ACHN (cell line): ENCODE results near the gene DCAF5.
"Not testable (repeated sequence)": the region's sequence is repeated elsewhere in the genome, so short reads cannot be mapped to it uniquely, and the experiment has no call there.

Experiments used
- DNase-seq: peaks from one replicate; pipeline ENCODE4 v3.0.0-alpha.2; 2015
- in situ Hi-C: cut with HindIII; loops from 2 replicates; pipeline ENCODE4 v1.10.0; 2017; ENCODE audit warnings: low sequenced_read_pairs, low pct_ligation_motif_present, low pct_unique_long_range_greater_than_20kb

The DCAF5 gene

DNA sequence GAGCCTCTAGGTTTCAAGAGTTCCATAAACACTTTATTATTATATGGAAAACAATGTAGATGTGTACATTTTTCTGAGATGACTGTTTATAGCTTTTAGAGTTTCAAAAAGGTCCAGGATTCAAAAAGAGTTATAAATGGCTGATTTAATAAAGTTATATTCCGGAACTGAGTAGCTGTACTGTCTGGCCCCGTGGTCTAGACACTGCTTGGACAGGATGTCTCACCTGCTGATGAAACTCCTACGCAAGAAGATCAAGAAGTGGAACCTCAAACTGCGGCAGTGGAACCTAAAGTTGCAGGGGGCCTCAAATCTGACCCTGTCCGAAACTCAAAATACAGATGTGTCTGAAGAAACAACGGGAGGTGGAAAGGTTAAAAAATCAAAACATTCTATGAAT is 69.7 kb downstream of the DCAF5 start:
- DNase-seq: no peak
- in situ Hi-C loops: no loop called here

DNA sequence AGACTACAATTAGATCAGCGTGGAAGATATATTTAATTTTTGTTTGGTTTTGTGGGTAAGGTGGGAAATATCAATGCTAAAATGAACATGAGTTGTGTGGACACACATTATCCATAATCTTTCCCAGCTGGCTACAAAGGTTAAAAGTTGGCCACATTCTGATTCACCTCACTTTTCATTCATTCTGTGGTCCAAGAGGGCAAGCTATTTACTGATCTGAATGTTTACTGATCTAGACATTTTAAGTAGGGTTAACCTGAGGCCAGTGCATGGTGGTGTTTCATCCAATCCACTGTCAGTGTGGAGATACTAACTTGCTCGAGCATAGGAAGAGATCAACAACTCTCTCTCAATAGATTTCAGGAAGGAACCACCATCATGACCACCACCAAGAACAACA is 71.6 kb downstream of the DCAF5 start:
- DNase-seq: no peak
- in situ Hi-C loops: no loop called here

GRCh38 chr14:69079747-69080146 is 73.2 kb downstream of the DCAF5 start:
- DNase-seq: no peak

GRCh38 chr14:69079188-69079742 is 73.7 kb downstream of the DCAF5 start:
- DNase-seq: peak; percentile 78
- in situ Hi-C loops: no loop called here

More at GRCh38 chr14:69079747-69080146, 73.2 kb downstream of the DCAF5 start:
- in situ Hi-C loops: no loop called here

DNA sequence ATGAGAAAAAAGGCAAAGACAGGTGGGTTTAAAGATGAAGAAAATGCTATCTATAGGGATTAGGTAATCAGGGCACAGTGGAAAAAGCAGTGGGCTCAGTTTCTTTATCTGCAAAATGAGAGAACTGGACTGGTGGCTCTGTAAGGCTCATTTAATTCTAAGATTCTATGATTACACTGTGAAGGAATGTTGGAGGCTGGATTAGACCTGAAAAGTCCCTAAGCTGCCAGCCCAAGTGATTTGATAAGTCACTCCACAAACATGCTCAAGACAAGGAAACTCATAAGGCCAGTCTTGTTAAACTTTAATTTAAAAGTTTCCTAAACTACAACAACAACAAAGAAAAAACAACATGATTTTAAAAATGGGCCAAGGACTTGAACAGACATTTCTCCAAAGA is 75.1 kb downstream of the DCAF5 start:
- DNase-seq: peak; percentile 86
- in situ Hi-C loops: no loop called here

DNA sequence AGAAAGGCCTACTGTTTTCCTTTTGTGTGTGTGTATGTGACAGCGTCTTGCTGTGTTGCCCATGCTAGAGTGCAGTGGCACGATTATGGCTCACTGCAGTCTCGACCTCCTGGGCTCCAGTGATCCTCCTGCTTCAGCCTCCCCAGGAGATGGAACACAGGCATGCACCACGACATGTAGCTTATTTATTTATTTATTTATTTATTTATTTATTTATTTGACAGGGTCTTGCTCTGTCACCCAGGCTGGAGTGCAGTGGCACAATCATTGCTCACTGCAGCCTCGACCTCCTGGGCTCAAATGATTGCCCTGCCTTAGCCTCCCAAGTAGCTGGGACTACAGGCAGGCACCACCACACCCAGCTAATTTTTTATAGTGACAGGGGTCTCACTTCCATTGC is 75.7 kb downstream of the DCAF5 start:
- in situ Hi-C loops: not testable (repeated sequence)

DNA sequence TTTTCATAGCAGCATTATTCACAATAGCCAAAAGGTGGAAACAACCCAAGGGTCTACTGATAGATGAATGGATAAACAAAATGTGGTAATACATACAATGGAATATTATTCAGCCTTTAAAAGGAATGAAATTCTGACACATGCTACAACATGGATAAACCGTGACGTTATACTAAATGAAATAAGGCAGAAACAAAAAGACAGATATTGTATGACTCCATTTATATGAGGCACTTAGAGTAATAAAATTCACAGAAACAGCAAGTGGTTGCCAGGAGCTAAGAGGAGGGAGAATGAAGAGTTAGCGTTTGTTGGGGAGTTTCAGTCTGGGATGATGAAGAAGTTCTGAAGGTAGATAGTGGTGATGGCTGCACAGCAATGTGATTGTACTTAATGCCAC is 76.6 kb downstream of the DCAF5 start:
- no peak for DNase-seq
- in situ Hi-C loops: no loop called here

More for the DNA sequence above, 75.7 kb downstream of the DCAF5 start:
- not testable (repeated sequence) for DNase-seq

GRCh38 chr14:69073915-69074314 is 79.0 kb downstream of the DCAF5 start:
- in situ Hi-C loops: no loop called here
- DNase-seq: no peak

- DNase-seq: no peak
- in situ Hi-C loops: no loop called here
Measured at GRCh38 chr14:69073429-69073828, 79.5 kb downstream of the DCAF5 start.

DNA sequence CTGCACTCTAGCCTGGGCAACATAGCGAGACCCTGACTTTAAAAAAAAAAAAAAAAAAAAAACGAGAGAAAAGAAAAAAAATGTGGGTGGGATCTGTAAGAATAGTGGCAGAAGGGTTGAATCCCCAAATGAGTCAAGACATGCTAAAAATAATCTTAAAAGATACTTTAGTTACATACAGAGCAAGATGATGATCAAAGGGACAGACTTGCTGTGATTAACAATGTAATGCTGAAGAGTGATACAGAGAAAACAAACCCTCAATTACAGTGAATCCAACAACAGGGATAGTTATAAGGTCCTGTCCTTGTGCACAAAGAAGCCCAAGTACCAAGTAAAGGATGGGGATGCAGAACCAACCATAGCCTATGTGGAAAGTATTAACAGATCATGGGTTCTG is 80.3 kb downstream of the DCAF5 start:
- in situ Hi-C loops: no loop called here
- no peak for DNase-seq

DNA sequence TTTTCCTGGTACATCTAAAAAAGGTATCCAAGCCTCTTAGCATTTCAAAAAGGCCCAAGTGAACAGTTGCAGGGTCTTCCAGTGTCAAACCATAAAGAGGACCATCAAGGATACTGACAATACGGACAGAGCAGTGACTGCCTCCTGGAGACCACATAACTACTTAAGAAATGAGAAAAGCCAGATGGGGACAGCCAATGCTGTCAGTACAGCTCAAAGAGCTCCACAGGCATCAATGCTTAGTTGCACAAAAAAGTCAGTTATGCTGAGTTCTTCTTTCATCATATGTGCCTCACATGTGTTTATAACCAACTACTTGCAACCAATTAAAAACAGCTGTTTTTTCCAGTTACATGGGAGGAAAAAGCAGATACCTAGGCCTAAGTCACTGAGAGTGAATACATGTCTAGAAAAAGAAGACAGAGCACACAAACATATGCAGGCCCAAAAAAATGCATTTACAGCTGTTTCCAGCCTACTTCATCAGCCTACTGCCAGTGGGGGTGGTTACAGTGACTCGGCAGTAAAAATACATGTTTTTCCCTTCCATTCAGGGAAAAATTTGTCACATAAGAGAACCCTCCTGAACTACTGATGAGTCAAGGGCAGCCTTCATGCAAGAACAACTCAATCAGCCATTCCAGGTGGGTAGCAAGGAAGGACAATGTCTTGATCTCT is 84.0 kb downstream of the DCAF5 start:
- in situ Hi-C loops: no loop called here
- DNase-seq: peak; percentile 9

DNA sequence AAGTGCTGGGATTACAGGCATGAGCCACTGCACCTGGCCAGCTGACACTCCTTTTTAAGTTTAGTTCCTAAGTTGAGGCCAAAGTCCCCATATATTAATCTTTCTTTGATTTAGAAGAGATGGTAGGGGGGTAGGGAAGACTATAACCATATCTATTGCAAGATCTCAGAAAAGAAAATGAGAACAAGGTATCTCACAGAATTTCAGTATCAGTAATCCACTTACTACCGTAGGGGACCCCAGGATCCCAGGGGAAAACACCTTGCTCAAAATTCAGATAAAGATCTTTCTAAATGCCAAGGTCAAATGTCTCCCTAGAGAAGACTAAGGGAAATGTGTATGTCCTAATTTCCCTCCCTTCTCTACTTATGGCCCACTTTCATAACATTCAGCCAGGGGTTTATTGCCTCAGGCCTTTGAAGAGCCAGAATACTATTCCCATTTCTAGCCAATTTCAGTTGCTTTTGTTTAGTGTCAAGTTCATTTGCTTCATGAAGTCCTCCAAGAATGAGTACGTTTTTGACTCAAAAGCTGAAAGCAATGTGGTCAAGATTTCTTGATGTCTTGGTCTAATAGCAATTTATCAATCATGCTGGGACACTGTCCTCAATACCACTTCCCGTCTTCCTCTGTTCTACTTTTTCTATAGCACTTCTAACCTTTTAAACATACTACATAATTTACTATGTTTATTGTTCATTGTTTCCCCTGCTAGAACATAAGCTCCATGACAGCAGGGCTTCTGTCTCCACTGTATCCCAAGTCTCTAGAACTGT is 86.3 kb downstream of the DCAF5 start:
- DNase-seq: no peak
- in situ Hi-C loops: no loop called here

- in situ Hi-C loops: not testable (repeated sequence)
Measured at GRCh38 chr14:69065934-69066333, 87.0 kb downstream of the DCAF5 start.

GRCh38 chr14:69064596-69064995 is 88.3 kb downstream of the DCAF5 start:
- DNase-seq: no peak
- in situ Hi-C loops: no loop called here

More at GRCh38 chr14:69065934-69066333, 87.0 kb downstream of the DCAF5 start:
- DNase-seq: not testable (repeated sequence)

DNA sequence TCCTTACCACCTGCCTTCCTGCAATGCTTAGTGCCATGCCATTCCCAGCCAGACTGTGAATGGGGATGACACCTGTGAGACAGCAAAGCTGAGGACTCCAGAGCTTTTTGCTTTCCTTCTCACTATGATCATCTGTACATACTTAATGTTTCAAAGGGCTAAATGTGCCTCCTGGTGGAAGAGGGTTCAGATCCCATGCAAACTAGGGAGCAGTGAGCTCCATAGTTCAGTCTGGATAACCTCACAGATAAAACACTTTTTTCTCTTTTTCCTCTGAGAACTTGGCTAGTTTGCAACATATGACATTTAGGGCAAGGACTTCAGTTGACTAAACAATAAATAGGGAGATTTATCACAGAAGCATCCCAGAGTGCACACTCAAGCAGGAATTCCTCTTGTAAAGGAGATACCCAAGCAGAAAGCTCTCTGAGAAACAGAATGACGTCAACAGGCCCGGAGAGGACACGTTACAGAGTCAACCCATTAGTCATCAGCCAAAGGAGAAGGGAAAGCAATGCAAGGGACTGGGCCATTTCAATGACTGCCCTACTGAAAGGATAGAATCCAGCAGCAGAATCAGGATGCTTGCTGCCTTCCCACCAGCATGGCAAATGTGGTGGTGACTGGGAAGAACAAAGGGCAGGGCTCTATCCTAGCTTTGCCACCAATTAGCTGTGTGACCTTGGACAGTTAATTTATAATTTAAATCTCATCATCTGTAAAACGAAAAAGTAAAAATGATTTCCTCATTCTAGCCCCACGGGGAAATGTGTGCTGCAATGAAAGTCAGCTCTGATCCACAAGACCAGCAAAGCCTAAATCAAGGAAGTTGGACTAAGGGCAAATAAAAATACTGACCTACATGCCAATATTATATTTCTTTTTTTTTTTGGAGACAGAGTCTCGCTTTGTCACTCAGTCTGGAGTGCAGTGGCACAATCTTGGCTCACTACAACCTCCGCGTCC is 93.0 kb downstream of the DCAF5 start:
- in situ Hi-C loops: no loop called here
- DNase-seq: peak; percentile 84

DNA sequence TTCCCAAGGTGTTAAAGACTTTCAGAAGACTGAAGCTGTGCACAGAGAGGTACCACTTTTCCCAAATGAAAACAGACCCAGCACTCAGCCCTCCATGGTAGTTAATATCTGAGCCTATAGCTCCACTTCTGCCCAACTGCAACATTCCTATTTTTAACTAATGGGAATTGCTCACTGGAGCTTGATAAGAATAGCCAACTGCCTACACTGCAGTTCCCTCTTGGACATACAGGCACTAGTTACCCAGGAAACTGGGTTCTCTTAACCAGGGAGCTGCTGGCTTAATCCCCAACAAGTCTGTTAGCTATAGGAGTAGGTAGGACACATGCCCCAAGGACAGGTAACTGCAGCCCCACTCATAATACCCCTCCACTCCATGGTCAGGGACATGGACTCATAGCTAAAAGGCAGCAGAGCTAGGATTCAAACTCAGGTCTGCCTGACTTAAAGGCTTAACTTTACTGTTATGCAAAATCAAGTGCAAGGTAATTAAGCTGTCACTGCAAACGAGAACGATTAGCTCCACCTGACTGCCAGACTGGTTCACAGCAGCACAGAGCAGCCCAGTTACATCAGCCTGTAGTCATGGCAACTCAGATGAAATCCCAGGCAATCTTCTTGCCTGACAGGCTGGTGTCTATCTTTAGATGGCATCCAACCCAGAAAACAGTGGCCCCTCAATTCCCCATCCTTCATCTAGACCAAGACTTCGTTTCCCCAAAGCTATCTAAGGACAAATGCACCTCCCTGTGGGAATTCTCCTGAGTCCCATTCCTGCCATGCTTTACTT is 96.7 kb downstream of the DCAF5 start:
- in situ Hi-C loops: no loop called here
- peak; percentile 22 for DNase-seq

DNA sequence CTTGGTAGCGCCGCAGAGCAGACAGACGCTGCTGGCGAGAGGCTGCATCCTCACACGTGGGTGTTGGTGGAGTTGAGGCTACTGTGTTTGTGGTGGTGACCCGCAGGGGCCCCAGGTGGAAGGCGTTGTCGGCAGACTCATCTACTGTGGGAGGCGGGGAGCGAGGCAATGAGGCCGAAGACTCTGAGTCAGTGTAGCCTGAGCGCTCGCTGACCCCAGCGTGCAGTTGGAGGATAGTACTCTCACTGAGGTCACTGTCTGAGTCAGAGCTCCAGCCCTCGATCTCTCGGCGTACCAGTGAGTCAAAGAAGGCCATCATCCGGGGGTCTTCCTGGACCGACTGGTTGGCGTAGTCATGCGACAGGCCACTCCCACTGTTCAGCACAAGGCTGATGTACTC is 97.8 kb downstream of the DCAF5 start:
- peak; percentile 90 for DNase-seq
- in situ Hi-C loops: no loop called here

- no peak for DNase-seq
- in situ Hi-C loops: no loop called here
Measured at GRCh38 chr14:69054030-69054429, 98.9 kb downstream of the DCAF5 start.
